Subcutaneous adipose tissue (tissue), 4 donors: Measurements from ENCODE around the gene KDM4B. TPM values are rescaled to one million over a fixed set of nuclear protein-coding genes. Genes with fewer than 3 reads are reported as not detected.

Experiments used
- total RNA-seq, 4 donors: library from RNA; depleted of rRNA; stranded (reverse); fragments of >200 nt; gene quantifications; one replicate each; pipeline ENCODE4 v1.1.0, GENCODE V29; 2016
- TF ChIP-seq, protein P1 (sequence below): fragments of 450-650 bp; IDR thresholded peaks from one replicate; pipeline ENCODE4 v1.5.1; 2016; ENCODE audit warnings: low read depth, mild to moderate bottlenecking, control low read depth, antibody characterized with exemption, moderate library complexity

Gene KDM4B
- total RNA-seq: 10 to 100 TPM; 19.4 to 56.1 (median 28.5) TPM

DNA sequence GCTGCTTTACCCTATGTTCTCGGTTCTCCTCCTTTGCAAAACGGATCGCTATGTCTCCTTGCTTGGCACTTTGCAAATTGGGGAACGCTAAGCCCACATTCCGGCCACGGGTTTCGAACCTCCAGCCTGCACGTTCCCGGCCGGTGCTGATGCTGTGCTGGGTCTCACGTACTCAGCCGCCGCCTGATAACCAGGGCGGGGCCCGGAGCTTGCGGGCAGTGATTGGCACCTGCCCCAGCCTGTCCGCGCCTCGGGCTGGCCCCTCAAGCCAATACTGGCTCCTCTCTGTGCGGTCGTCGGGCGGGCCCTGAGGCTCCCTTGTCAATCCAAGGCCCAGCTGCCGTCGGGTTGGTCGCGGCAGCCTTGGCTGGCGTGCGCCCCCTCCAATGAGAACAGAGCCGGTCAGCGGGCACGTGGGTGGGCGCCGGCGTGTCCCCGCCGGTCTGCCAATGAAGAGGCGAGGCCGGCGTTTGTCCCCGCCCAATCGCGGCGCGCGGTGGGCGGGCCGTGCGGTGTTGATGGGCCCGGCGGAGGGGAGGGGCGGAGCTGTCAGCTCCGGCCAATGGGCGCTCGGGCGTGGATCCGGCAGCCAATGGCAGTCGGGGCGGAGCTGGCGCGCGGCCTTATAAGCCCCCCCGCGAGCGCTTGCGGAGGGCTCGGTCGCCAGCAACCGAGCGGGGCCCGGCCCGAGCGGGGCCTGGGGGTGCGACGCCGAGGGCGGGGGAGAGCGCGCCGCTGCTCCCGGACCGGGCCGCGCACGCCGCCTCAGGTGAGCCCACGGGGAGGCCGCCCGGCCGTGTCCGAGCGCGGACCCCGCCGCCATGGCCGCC, at the start of gene KDM4B:
Gene KDM4B, plus strand, starts transcription at position 652 of the 830 bp plus-strand sequence. CDS start 63,778 bp downstream, outside the sequence.
- TF ChIP-seq, protein P1, sequence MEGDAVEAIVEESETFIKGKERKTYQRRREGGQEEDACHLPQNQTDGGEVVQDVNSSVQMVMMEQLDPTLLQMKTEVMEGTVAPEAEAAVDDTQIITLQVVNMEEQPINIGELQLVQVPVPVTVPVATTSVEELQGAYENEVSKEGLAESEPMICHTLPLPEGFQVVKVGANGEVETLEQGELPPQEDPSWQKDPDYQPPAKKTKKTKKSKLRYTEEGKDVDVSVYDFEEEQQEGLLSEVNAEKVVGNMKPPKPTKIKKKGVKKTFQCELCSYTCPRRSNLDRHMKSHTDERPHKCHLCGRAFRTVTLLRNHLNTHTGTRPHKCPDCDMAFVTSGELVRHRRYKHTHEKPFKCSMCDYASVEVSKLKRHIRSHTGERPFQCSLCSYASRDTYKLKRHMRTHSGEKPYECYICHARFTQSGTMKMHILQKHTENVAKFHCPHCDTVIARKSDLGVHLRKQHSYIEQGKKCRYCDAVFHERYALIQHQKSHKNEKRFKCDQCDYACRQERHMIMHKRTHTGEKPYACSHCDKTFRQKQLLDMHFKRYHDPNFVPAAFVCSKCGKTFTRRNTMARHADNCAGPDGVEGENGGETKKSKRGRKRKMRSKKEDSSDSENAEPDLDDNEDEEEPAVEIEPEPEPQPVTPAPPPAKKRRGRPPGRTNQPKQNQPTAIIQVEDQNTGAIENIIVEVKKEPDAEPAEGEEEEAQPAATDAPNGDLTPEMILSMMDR: no peak

DNA sequence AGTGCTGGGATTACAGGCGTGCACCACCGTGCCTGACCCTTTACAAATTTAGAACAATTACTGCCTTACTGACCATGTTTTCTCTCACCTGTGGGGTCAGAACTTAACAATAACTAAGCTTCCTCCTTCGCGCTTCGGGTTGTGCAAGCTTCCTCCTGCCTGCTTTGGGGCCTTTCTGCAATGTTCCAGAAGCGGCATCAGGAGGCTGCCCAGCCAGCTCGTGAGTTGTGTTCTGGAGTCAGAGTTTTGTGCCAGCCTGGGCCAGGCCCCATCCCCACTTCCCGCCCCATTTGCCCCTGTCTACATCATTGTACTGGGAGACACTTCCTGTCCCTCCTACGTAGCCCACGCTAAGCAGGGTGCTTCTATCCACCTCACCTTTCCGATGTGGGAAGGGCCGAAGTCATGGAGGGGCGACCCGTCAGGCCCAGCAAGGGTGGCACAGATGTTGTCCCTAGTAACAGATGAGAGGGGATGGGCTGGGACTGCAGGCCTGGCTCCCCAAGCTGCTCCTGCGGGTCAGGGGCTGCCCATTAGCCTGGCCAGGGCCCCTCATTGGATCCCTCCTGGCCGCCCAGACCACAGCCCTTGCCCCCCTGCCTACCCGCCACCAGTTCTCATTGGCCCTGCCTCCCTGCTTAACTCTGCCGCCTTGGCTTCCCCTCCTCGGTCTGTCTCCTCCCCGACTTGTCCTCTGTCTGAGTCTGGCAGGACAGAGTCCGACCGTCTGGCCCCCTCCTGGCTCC, 46.2 kb upstream of the KDM4B start:
- TF ChIP-seq, protein P1: no peak

DNA sequence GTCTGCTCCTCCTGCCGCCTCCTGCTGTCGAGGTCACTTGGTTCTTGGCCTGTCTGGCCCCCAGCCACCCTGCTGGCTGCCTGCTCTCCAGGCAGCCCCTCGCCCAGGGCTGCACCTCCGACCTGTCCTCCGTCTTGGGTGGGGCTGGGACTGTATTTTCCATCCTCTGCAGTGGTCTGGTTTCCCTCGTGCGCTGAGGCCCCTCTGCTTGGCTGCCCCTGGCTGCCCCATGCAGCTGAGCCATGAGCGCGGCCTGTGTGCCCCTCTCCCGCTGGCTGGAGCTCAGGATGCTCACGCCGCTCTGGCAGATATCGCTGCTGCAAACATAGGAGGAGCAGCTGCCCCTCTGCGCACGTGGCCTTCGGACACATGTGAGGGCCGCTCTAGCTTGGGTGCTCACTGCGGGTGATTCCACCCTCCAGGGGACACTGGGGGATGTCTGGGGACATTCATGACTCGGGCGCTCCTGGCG, 45.6 kb upstream of the KDM4B start:
- TF ChIP-seq, protein P1: no peak

DNA sequence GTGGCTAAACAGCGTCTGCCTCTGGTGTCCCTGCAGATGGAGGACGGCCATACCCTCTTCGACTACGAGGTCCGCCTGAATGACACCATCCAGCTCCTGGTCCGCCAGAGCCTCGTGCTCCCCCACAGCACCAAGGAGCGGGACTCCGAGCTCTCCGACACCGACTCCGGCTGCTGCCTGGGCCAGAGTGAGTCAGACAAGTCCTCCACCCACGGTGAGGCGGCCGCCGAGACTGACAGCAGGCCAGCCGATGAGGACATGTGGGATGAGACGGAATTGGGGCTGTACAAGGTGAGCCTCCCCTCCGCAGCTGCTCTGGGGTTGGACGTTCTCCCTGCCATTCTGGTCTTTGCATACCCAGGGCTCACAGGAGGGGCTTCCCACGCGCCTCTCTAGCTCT, 39.7 kb upstream of the KDM4B start:
- TF ChIP-seq, protein P1: no peak

DNA sequence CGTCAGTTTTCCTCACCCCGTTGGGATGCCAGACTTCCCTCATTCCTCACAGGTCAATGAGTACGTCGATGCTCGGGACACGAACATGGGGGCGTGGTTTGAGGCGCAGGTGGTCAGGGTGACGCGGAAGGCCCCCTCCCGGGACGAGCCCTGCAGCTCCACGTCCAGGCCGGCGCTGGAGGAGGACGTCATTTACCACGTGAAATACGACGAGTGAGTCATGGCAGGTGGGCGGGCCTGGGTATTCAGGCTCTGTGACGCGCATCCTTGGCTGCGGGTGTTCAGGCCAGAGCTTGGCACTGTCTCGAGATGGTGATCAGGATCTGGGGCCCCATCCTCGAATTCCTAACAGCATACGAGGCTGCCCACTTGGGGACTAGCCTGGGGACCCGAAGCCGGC, 38.2 kb upstream of the KDM4B start:
- TF ChIP-seq, protein P1: no peak

DNA sequence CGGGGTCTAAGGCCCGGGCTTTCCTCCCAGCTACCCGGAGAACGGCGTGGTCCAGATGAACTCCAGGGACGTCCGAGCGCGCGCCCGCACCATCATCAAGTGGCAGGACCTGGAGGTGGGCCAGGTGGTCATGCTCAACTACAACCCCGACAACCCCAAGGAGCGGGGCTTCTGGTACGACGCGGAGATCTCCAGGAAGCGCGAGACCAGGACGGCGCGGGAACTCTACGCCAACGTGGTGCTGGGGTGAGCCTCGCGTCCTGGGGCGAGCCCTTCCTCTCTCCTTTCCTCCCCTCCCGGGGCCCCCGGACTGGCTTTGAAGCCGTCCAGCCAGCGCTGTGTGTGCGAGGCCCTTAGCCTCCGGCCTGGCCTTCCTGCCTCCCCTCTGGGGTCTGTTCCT, 36.2 kb upstream of the KDM4B start:
- TF ChIP-seq, protein P1: no peak

DNA sequence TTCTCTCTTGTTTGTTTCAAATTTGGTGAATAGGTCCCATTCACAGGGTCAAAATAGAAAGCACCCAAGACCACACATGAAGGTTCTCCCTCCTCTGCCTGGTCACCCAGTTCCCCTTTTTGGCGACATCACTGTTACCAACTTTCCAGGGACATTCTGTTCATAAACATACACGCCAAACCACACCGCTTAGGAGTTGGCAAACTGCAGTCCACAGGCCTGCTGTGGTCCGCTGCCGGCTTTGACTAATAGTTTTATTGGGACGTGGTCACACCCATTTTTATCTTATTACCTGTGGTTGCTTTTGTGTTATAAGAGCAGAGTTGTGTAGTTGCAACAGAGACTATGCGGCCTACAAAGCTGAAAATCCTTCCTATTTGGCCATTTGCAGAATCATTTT, 35.4 kb upstream of the KDM4B start:
- TF ChIP-seq, protein P1: no peak
